GM19463 (cell line): Measurements from ENCODE around the gene SRP68.
"Not testable (repeated sequence)": the region's sequence is repeated elsewhere in the genome, so short reads cannot be mapped to it uniquely, and the experiment has no call there.

ENCODE experiments used
- ATAC-seq: cut with Tn5 transposase; IDR thresholded peaks from one replicate; pipeline ENCODE4 v1.9.1; 2021; ENCODE audit warnings: mild to moderate bottlenecking, moderate library complexity; ENCODE audit not compliant: unreplicated experiment

Gene SRP68

DNA sequence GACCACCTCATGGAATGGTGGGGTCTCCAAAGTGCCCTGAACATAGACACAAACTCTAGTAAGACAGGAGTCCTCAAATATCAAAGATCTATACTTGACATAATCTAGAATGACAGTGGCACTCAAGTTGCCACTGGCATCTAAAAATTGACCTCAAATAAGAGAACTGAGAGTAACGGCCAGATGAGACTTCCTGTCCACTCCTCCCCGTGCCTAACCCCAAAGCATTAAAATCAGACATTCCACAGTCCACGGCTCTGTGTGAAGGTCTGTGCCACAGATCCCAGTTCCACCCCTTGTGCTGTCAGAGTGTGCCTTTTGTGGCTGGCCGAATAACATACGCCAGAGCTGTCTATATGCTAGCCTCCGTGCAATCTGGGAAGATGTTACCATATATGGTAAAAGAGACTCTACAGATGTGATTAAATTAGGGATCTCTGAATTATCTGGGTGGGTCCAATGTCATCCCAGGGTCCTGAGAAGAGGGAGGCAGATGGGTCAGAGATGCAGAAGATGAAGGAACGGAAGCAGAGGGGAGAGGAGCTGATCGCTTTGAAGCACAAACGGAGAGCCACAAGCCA lies 24.2 kb downstream of the SRP68 start:
- ATAC-seq: no peak

DNA sequence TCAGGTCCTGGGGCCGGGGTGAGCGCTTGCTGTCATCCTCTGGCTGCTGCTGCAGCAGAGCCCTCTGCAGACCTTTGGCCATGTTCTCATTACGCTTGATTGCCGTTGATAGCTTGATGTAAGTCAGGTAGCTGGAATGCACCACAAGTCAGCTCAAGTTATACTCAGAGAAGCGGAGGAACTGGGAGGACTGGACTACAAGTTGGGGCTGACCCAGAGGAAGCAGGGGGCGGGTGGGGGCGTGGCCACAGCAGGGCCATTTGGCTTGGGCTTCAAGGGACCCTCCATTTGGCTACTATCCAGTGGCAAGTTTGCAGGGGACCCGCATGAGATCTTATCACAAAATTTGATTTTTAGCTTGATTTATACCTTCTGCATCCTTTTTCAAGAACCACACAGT lies 26.3 kb downstream of the SRP68 start:
- no peak for ATAC-seq

DNA sequence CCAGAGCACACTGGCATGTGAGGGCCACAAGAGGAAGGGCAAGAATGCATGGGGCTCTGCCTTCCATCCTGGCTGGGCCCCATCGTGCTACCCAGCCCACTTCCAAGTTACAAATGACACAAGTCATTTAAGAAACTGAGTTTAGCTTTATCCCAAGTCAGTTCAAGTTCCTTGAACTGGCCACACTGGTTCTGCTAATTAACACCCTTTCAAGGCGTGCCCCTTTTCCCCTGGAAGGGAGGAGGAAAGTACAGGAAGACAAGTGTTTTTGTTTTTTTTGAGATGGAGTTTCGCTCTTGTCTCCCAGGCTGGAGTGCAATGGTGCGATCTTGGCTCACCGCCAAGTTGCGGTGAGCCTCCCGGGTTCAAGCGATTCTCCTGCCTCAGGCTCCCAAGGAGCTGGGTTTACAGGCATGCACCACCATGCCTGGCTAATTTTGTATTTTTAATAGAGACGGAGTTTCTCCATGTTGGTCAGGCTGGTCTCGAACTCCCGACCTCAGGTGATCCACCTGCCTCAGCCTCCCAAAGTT lies 27.8 kb downstream of the SRP68 start:
- ATAC-seq: not testable (repeated sequence)

DNA sequence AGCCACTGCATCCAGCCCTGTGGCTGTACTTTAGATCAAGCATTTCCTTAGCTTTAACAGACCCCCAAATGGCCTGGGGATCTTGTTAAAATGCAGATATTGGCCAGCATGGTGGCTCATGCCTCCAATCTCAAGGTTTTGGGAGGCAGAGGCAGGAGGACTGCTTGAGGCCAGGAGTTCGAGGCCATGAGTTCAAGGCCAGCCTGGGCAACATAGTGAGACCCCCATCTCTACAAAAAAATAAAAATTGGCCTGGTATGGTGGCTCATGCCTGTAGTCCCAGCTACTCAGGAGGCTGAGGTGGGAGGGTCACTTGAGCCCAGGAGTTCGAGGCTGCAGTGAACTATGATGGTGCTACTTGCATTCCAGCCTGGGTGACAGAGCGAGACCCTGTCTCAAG lies 29.4 kb downstream of the SRP68 start:
- ATAC-seq: not testable (repeated sequence)

DNA sequence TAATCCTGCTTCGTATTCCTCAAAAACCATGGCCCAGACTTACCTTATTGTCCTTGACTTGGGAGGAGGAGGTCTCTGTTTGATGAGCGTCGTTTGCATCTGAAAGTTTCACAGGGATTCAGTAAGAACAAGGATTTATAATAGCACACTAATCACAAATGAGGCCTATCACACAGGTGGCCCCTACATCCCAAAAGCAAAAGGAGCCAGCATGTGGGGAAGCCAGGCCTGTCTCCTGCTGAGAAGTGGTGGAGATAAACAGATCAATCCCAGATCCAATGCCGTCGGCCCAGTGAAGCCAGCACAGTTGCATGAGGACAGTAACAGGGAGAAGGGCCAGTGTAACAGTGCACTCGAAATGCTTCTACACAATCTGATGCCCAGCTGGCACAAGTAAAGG lies 31.9 kb downstream of the SRP68 start:
- ATAC-seq: no peak

DNA sequence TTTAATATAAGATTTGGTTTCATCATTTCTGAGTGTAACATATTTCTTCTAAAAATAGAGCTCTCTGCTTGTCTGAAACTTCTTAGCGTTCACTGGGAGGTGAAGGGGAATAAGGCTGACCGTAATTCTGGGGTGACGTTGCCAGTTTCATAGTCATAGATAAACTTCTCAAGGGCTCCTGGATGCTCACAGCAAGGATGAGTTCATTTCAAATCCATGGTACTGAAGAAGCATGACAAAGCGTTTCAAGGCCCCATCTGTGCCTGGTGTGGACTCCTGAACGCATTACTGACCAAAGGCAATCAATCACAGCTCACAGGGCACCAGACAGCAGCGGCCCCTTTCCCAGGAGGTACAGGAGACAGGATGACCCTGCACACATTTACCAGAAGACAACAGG lies 33.2 kb downstream of the SRP68 start:
- ATAC-seq: no peak

DNA sequence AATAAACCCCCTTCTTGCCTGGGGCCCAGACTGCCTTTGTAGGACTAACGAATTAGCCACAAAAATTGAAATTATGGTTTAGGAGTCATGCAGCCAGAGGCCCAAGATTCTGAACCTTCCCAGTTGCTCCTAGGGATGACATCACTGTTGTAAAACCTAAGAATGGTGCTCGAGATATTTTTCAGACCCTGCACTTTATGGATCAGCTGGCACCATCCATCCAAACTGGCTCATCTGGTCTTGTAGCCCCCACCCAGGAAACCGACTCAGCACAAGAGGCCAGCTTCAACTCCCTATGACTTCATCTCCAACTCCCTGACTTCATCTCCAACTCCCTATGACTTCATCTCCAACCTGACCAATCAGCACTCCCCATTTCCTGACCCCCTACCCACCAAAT lies 34.3 kb downstream of the SRP68 start:
- no peak for ATAC-seq

DNA sequence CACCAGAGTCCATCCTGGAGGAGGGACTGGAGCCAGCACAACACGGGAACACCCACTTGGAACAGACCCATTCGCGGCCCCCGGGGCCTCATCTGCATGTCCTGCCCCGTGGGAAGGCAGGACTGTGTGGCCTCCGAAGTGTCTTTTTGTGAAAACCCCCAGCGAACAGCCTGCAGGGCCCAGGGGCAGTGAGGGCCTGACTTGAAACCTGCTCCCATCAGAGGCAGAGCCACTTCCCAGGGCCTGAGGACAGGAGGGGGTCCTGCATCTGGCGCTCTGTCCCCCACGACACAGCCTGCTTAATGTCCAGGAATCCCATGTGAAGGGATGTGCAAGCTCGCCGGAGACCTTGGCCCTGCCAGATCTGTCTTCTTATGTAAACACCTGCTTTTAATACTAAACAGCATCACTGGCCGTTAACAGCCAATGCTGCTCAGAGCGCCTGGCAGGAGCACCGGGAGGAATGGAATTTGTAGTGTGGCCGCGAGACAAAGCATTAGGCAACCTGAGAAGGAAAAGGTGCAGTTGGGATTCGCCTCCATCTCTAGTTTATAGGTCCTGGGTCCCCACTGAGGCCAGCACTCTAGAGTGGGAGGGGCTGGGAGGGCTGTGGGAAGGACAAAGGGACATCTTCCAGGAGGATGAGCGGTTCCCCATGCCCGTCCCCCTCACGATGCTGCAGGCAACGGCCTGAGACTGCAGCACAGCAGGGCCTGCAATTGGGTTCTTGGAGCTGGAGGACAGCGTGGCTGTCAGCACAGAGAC lies 35.6 kb downstream of the SRP68 start:
- ATAC-seq: no peak

DNA sequence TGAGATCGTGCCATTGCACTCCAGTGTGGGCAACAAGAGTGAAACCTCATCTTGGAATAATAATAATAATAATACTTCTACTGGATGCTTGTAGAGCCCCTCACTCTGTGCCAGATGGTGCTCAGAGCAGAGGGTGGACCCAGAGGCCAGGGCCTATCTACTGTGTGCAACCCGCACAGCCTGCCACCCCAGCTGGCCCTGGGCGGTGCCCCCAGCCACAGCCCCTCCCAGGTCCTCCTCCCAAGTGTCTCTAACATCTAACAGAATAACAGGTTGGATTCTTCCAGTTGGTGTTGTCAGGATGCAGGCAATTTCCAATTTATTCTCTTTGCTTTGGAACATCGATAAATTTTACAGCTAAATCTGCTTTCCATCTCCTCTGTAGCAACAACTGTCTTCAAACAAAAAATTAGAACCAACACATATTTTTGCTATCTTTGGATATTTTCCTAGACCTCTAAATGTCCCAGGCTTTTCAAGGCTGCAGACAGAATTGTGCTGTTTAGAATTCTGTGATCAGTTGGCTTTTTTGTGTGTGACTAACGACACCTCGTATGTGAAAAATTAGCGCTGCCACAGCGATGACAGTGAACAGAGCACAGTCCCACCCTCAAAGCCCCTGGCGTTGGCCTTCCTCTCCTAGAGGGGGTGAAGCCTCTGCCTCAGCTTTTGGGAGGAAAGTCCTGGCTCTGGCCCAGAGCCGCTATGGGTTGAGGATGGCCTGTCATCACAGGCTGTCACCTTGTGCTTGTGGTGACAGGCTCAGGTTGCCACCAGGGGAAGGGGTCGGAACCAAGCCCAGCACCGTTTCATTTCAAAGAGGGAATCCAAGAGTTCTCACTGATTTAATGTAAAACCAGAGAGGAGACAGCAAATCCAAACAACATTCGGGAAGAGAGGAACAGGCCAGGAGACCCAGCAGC lies 37.6 kb downstream of the SRP68 start:
- ATAC-seq: no peak

DNA sequence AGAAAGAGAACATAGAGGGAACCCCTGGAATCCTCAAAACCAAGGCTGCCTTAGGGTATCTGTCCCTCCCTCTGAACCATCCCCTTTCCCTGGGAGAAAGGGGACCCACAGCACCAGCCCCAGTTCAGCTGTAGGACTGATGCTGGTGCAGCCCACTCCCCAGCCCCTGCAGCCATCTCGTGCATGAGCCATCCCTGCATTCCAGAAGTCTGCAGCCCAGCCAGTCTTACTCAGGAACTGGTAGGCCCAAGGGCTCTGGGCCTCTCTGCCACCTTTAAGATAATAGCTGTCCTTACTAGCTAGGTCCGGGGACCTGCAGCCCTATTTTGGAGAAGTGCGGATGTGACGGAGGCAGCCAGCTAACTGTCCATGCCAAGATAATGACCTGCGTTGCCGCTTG lies 39.2 kb downstream of the SRP68 start:
- no peak for ATAC-seq

DNA sequence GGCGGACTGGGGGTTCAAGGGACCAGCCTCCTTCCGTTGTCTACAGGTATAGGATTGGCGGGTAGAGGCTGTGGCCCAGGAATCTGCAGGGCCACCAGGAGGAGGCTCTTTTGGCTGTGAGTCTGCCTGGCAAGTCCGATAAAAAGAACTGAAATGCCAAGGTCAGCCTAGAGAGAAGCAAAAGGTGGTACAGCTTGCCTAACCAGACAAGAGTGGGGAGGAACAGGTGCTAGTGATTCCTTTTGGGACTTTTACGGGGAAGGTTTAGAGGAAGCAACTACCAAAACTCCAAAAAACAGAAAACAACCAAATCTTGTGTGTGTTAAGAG lies 39.6 kb downstream of the SRP68 start:
- ATAC-seq: no peak

DNA sequence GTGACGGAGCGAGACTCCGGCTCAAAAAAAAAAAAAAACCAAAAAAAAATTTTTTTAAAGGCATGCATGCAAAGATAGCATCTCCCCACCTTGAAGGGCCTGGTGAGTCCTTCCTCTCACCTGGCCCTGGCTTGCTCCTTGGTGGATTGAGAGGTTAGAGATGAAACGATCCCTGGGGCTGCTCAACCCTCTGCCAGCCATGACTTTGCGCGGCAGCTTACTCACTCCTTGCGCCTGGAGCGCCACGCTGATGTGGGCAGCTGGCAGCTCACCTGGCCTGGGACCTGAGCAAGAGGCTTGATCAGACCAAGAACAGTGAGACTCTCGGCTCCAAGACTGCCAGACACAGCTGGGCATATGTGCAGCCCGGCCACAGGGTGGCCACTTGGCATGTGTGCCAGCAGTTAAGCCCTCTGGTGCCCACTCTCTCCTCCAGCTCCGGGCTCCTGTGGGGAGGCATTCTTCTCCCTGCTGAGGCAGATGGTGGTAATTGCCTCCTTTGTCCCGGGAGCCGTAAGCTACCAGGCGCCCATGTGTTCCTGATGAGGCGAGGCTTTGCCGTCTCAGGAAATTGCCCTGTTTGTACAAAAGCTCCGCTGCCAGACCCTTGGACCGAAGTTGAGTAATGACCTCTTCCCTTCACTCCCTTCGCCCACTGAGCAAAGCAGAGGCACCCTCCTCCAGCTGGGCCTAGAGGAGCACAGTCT lies 40.1 kb downstream of the SRP68 start:
- no peak for ATAC-seq

DNA sequence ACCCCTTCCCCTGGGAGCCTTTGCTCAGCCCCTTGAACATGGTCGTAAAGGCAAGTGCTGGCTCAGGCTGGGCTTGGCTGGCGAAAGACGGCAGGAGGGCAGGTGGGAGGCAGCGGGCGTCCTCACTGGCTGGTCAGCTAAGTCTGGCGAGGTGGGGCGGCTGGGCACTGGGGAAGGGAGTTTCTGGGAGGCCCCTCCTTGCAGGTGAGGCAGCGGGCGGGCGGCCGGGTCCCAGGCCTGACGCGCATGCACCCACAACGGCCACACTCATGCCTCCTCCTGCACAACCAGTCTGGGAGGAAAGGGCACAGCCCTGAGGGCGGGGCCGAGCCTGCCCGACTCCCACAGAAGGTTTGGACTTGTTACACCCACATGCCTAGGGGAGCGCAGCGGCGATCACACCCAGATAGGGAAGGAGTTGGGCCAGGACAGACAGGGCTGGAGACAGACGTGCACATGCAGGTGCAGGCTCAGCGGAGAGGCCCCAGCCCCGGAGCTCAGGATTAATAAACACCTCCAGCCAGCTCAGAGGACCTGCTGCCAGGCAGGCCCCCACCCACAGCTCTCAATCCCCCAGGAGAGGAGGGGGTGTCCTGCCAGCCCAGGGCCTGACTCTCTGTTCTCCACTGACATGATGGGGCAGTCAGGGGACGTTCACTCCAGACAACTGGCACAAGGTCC lies 45.0 kb downstream of the SRP68 start, which contains the start of gene EVPL:
EVPL (minus strand) TSS at position 148 of the 681 bp plus-strand sequence; CDS start at position 40, 108 bp downstream.
- no peak for ATAC-seq

DNA sequence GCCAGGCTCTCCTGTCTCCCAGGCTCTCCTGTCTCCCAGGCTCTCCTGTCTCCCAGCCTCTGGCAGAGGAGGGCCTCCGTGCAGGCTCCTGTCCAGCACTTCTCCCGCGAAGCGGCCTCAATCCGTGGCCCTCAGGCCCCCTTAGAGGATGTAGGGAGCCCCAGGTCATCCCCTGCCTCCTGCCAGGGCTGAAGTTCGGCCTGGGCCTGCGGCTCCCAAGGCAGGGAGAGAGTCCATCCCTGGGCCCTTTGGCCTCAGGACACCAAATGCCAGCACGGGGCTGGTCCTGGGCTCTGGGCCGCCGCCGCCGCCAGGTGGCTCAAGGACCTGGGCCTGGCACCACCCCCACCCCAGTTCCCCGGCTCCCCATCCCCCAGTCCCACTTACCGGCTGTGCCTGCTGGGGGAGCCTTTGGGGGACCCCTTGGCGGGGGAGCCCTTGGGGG lies 45.6 kb downstream of the SRP68 start:
- no peak for ATAC-seq

DNA sequence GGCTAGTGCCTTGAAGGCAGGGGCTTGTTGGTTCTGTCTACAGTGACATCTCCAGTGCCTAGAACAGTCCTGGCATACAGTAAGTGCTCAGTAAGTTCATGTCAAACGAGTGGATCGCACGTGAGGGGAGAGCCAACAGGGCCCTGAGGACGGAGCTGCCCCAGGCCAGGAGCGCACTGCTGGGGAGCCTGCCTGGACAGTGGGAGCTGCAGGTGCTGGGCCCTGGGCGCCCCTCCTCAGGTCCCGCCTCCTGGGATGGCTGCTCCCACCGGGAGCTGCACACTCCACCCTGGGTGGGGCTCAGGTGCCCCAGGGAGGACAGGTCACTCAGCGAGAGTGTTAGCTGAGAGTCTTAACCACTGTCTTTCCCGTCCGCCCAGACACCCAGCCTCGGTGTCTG lies 47.0 kb downstream of the SRP68 start:
- ATAC-seq: no peak

DNA sequence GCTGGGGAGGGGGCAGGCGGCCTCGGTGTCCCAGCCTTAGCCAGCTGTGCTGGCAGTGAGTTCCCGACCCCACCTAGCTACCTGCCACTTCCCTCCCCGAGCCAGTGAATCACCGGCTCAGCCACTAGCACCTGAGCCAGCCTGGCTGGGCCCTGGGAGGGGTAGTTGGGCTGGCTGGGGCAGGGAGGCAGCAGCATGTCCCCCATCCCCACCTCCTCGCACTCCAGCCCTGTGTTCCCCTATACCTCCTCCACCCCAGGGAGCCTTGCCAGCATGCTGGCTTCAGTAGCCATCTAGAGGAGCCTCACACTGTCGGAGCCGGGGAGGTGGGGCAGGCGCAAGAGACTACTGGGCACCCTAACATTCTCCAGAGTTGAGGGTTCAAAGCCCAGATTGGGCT lies 48.0 kb downstream of the SRP68 start:
- no peak for ATAC-seq

DNA sequence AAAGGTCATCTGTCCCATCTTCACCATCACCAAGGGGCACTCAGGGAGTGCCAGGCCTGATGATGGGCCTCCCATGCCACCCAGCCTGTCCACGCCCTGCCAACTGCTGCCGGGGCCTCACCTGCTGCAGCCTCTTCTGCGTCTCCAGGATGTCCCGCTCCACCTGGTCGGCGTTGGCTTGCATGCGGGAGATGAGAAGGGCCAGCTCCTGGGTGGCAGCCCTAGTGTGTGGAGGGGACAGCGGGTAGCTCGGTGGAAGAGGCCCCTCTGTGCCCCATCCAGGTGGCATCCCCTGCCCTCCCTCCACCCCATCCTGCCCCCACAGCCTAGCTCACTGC lies 48.4 kb downstream of the SRP68 start:
- no peak for ATAC-seq

DNA sequence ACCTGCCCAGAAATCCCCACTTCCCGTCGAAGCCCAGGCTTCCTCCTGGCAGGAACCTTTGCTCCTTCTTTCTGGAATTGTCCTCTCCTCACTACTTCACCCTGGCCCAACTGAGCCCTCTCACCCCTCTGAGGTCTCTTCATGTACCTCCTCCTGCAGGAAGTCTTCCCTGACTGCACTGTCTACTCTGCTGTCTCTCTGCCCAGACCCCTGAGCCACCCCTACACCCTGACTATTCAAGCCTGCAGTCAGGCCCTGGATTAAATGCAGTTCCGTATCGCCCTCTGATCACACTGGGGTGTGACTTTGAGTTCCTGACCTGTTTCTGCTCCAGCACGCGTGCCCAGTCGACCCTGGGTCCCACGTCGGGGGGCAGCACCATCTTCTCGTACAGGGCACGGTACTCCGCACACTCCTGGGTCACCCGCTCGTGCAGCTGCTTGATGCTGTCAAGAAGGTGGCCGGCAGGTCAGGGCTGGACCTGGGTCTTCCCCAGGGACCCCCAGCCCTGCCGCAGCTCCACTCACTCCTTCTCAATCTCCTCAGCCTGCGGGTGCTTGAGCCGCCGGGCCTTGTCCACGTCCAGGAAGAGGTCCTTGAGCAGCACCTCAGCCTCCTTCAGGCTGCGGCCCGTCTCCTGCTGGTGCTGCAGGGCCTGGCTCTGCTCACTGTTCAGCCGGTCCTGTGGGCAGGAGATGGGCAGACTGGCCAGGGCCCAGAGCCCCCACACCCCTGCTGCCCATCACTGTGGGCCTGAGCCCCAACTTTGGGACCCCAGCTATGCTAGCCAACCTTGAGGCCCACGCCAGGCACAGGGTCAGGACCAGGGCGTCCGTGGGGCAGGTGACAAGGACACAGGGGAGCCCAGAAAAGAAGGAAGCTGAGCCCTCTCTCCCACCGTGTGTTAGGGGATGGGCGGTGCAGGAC lies 49.1 kb downstream of the SRP68 start:
- no peak for ATAC-seq

DNA sequence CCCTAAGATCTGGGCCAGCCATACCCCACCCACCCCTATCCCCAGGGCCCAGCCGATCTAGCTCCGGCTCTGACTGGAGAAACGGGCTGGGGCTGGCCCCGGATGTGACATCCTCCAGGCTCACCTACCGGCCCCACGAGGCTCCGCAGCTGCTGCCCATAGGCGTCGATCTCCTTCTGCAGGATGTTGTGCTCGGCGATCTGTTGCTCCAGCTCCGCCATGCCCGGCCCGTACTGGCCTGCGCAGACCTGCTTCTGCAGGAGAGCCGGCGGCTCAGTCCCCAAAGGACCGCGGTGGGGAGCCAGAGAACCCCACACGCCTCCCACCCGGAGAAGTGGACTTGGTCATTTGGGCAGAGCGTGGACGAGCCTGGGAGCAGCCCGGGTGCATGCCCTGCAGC lies 50.0 kb downstream of the SRP68 start:
- ATAC-seq: no peak
